GM10266 (cell line): ENCODE data around the gene SERF2.
A peak's percentile ranks its signal among the peaks of the same experiment; 100 is the strongest.

Source experiments
- DNase-seq: peaks from one replicate; pipeline ENCODE4 v3.0.0; 2012; ENCODE audit errors: extremely low spot score
- CTCF ChIP-seq: IDR thresholded peaks from 2 replicates; pipeline ENCODE4 v1.5.1; 2012; ENCODE audit warnings: mild to moderate bottlenecking, low read depth; ENCODE audit not compliant: control insufficient read depth, insufficient read depth; ENCODE audit errors: missing control alignments

The SERF2 gene

GRCh38 chr15:43794269-43795037 lies 2.3 kb downstream of the SERF2 start:
- DNase-seq = no peak
- TF ChIP-seq CTCF = no peak

- DNase-seq = no peak
- no peak for TF ChIP-seq CTCF
These were observed 3.1 kb downstream of the SERF2 start for GRCh38 chr15:43795197-43795596.

- TF ChIP-seq CTCF = no peak
- no peak for DNase-seq
These were observed 3.9 kb downstream of the SERF2 start for GRCh38 chr15:43795997-43796396.

GRCh38 chr15:43796566-43796965 lies 4.4 kb downstream of the SERF2 start:
- TF ChIP-seq CTCF = no peak

GRCh38 chr15:43799209-43799944 lies 7.3 kb downstream of the SERF2 start:
- peak; percentile 7 for TF ChIP-seq CTCF
- DNase-seq = no peak

More at GRCh38 chr15:43796566-43796965, 4.4 kb downstream of the SERF2 start:
- DNase-seq = no peak

GRCh38 chr15:43799945-43800285 lies 7.8 kb downstream of the SERF2 start, which contains the start of gene SERINC4:
SERINC4 (minus strand) TSS chr15:43800220; CDS start chr15:43799986, 234 bp downstream.
- DNase-seq = no peak
- TF ChIP-seq CTCF = no peak
